Sigmoid colon (tissue), 7 donors: ENCODE measurements around the gene CACNA2D3. TPM values are rescaled to one million over a fixed set of nuclear protein-coding genes. Genes with fewer than 3 reads are reported as not detected.

Experiments
- DNase-seq: peaks from one replicate; pipeline ENCODE4 v3.0.0-alpha.2; 2019
- H3K27ac ChIP-seq, 4 donors: fragments of 200-600 bp; sonication (generic); one replicate each; pipeline ENCODE4 v1.5.1; 2016 to 2019; ENCODE audit warnings: mild to moderate bottlenecking in 1 of 4
- H3K27me3 ChIP-seq, 3 donors: fragments of 200-600 bp; sonication (generic); one replicate each; pipeline ENCODE4 v1.5.1; 2019; ENCODE audit warnings: mild to moderate bottlenecking in 1 of 3
- H3K36me3 ChIP-seq, 4 donors: fragments of 200-600 bp; sonication (generic); one replicate each; pipeline ENCODE4 v1.5.1; 2016 to 2019
- H3K4me1 ChIP-seq, 4 donors: fragments of 200-600 bp; sonication (generic); one replicate each; pipeline ENCODE4 v1.5.1; 2017 to 2019
- H3K4me3 ChIP-seq, 4 donors: fragments of 200-600 bp; sonication (generic); one replicate each; pipeline ENCODE4 v1.5.1; 2017 to 2019; ENCODE audit warnings: mild to moderate bottlenecking in 2 of 4, moderate library complexity in 1 of 4
- H3K9me3 ChIP-seq, 4 donors: fragments of 200-600 bp in 3 of 4; sonication (generic) in 3 of 4; one replicate each; pipeline versions ENCODE4 v1.5.1 to v1.6.1; 2013 to 2019
- CTCF ChIP-seq, 4 experiments: fragments of 450-650 bp in 3 of 4; fragments of 200-600 bp in 1 of 4; IDR thresholded peaks; one replicate each; pipeline ENCODE4 v1.5.1; 2016 to 2019; ENCODE audit warnings: antibody characterized with exemption in 4 of 4, mild to moderate bottlenecking in 3 of 4, moderate library complexity in 2 of 4
- EP300 ChIP-seq, 4 donors: sonication (generic); formaldehyde crosslinking; IDR thresholded peaks; one replicate each; pipeline ENCODE4 v1.6.1; 2017; ENCODE audit warnings: antibody characterized with exemption in 4 of 4
- POLR2A ChIP-seq, 2 donors: fragments of 450-650 bp; IDR thresholded peaks; one replicate each; pipeline ENCODE4 v1.6.1; 2016; ENCODE audit warnings: antibody characterized with exemption in 2 of 2, mild to moderate bottlenecking in 2 of 2, moderate library complexity in 2 of 2
- POLR2AphosphoS5 ChIP-seq, 4 donors: sonication (generic); formaldehyde crosslinking; IDR thresholded peaks; one replicate each; pipeline ENCODE4 v1.6.1; 2017; ENCODE audit warnings: antibody characterized with exemption in 4 of 4
- WGBS, 2 donors: extraction: QIAGEN DNeasy Blood & Tissue Kit; methylation state at CpG; one replicate each; pipeline ENCODE4 v1.1.7; 2013; 5-methylcytosine and 5-hydroxymethylcytosine counted together
- intact Hi-C: fragments of 100-400 bp; cut with DNase I; formaldehyde crosslinking; loops from one replicate; pipeline ENCODE4 v1.15.1; 2023
- polyA plus RNA-seq, 3 donors: library from polyadenylated mRNA; stranded (reverse); fragments of 200-250 nt; gene quantifications; one replicate each; pipeline ENCODE4 v1.2.3, GENCODE V29; 2013
- total RNA-seq, 4 donors: library from RNA; depleted of rRNA; stranded (reverse); fragments of >200 nt; gene quantifications; one replicate each; pipeline ENCODE4 v1.1.0, GENCODE V29; 2016
- donor health status: healthy with polysubstance abuse.
- donor health status: Bipolar disorder and iron deficiency.
- donor health status: healthy.

The CACNA2D3 gene
- total and polyA plus RNA-seq, 7 donors = 0.32 to 10.2 (median 4.8) TPM; not detected in 1

- H3K4me1 ChIP-seq = no peaks in the 10 kb centered on the region
- H3K4me3 ChIP-seq = no peak overlapping the region
- no peak for DNase-seq
- 83 to 91% methylated on average over 6 of the region's 6 CpGs for WGBS, 2 donors
- no peaks in the 10 kb centered on the region for H3K9me3 ChIP-seq
- no peaks in the 10 kb centered on the region for H3K27me3 ChIP-seq
- TF ChIP-seq POLR2A (IDR thresholded peaks at IDR 0.05) = no peak
- TF ChIP-seq EP300 (IDR thresholded peaks at IDR 0.05) = no peak
- TF ChIP-seq CTCF (IDR thresholded peaks at IDR 0.05) = no peak
- no peak for TF ChIP-seq POLR2AphosphoS5 (IDR thresholded peaks at IDR 0.05)
- intact Hi-C loops = no loop called here
- H3K27ac ChIP-seq = no peak overlapping the region
- H3K36me3 ChIP-seq = no peaks in the 10 kb centered on the region
Observed at GRCh38 chr3:54965746-54966145, 843.4 kb downstream of the CACNA2D3 start.

GRCh38 chr3:54966979-54967378, 844.6 kb downstream of the CACNA2D3 start:
- H3K4me3 ChIP-seq = no peak overlapping the region
- TF ChIP-seq POLR2A (IDR thresholded peaks at IDR 0.05) = no peak
- TF ChIP-seq EP300 (IDR thresholded peaks at IDR 0.05) = no peak
- no peak for TF ChIP-seq POLR2AphosphoS5 (IDR thresholded peaks at IDR 0.05)
- TF ChIP-seq CTCF (IDR thresholded peaks at IDR 0.05) = no peak
- no peaks in the 10 kb centered on the region for H3K27me3 ChIP-seq
- no peaks in the 10 kb centered on the region for H3K9me3 ChIP-seq
- no peaks in the 10 kb centered on the region for H3K4me1 ChIP-seq
- no peak for DNase-seq
- no peaks in the 10 kb centered on the region for H3K36me3 ChIP-seq
- WGBS, 2 donors = 17 to 62% methylated on average over 6 of the region's 6 CpGs
- no peak overlapping the region for H3K27ac ChIP-seq
- intact Hi-C loops = no loop called here

GRCh38 chr3:54967731-54968161, 845.4 kb downstream of the CACNA2D3 start:
- Histone ChIP-seq H3K4me3 (no peak overlapping the region), H3K4me1 (no peaks in the 10 kb centered on the region), H3K27me3 (no peaks in the 10 kb centered on the region), H3K9me3 (no peaks in the 10 kb centered on the region), H3K36me3 (no peaks in the 10 kb centered on the region), H3K27ac (no peak overlapping the region)
- intact Hi-C loops = no loop called here
- no peak for TF ChIP-seq POLR2AphosphoS5 (IDR thresholded peaks at IDR 0.05)
- no peak for TF ChIP-seq CTCF (IDR thresholded peaks at IDR 0.05)
- no peak for TF ChIP-seq POLR2A (IDR thresholded peaks at IDR 0.05)
- TF ChIP-seq EP300 (IDR thresholded peaks at IDR 0.05) = no peak
- no peak for DNase-seq
- 62 to 85% methylated on average over 1 of the region's 1 CpG for WGBS, 2 donors

GRCh38 chr3:54968546-54969172, 846.3 kb downstream of the CACNA2D3 start:
- no peak overlapping the region for H3K27ac ChIP-seq
- DNase-seq = no peak
- no peaks in the 10 kb centered on the region for H3K4me1 ChIP-seq
- no peaks in the 10 kb centered on the region for H3K9me3 ChIP-seq
- no peaks in the 10 kb centered on the region for H3K36me3 ChIP-seq
- intact Hi-C loops = no loop called here
- TF ChIP-seq CTCF (IDR thresholded peaks at IDR 0.05) = no peak
- TF ChIP-seq POLR2A (IDR thresholded peaks at IDR 0.05) = no peak
- H3K4me3 ChIP-seq = no peak overlapping the region
- 91 to 92% methylated on average over 5 of the region's 5 CpGs for WGBS, 2 donors
- H3K27me3 ChIP-seq = no peaks in the 10 kb centered on the region

- Histone ChIP-seq H3K9me3 (no peaks in the 10 kb centered on the region), H3K4me1 (no peaks in the 10 kb centered on the region), H3K27ac (no peak overlapping the region), H3K36me3 (no peaks in the 10 kb centered on the region), H3K27me3 (no peaks in the 10 kb centered on the region), H3K4me3 (no peak overlapping the region)
- DNase-seq = no peak
- intact Hi-C loops = no loop called here
- 21 to 68% methylated on average over 3 of the region's 3 CpGs for WGBS, 2 donors
- no peak for TF ChIP-seq POLR2A (IDR thresholded peaks at IDR 0.05)
- TF ChIP-seq POLR2AphosphoS5 (IDR thresholded peaks at IDR 0.05) = no peak
Observed at GRCh38 chr3:54969652-54970051, 847.3 kb downstream of the CACNA2D3 start.
